Measurements from ENCODE around the gene MRS2. TPM values are rescaled to one million over a fixed set of nuclear protein-coding genes. Genes with fewer than 3 reads are reported as not detected.

Gene MRS2
- total RNA-seq, 1 experiment from 2014 or later, result 57.8 TPM

DNA sequence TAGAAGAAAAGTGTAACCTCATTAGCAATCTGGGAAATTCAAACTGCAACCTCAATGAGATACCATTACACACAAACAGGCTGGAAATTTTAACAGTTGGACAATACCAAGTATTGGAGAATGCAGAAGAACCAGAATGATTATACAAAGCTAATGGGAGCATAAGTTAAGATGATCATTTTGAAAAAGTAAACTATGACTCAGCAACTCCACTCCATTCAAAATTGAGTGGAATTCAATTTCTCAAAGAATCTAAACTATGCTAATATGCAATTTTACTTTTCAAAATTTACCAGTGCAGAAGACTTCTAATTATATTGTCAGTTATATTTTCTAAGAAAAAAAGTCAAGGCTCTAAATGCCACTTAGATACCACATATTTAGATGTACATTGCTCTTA, 69.4 kb downstream of the MRS2 start:
- no peak for DNase-seq (ENCODE audit: low read depth)

Other genes starting within 250 kb of the MRS2 start
- 0.10 and 0.20 TPM in 2 replicates for gene DCDC2, start 44.9 kb upstream of the MRS2 start, total RNA-seq (2014; rRNA removed; shearing (Covaris generic))
- 0.22 TPM in 1 of 2 replicates, not detected in the other for gene GPLD1, start 86.6 kb downstream of the MRS2 start, total RNA-seq (2014; rRNA removed; shearing (Covaris generic))
- 1.8 and 3.0 TPM in 2 replicates for gene ALDH5A1, start 92.0 kb downstream of the MRS2 start, total RNA-seq (2014; rRNA removed; shearing (Covaris generic))
- 0.02 and 0.07 TPM in 2 replicates for gene KIAA0319, start 243.3 kb downstream of the MRS2 start, total RNA-seq (2014; rRNA removed; shearing (Covaris generic))

Data from M059J (cell line).